GM19099 (cell line): Measurements from ENCODE around the gene SCMH1.

ENCODE experiments used
- POLR2A ChIP-seq: IDR thresholded peaks from 3 replicates; pipeline ENCODE4 v1.6.1; 2011; ENCODE audit warnings: low read depth; ENCODE audit not compliant: insufficient read length; ENCODE audit errors: extremely low read depth

SCMH1 gene

DNA sequence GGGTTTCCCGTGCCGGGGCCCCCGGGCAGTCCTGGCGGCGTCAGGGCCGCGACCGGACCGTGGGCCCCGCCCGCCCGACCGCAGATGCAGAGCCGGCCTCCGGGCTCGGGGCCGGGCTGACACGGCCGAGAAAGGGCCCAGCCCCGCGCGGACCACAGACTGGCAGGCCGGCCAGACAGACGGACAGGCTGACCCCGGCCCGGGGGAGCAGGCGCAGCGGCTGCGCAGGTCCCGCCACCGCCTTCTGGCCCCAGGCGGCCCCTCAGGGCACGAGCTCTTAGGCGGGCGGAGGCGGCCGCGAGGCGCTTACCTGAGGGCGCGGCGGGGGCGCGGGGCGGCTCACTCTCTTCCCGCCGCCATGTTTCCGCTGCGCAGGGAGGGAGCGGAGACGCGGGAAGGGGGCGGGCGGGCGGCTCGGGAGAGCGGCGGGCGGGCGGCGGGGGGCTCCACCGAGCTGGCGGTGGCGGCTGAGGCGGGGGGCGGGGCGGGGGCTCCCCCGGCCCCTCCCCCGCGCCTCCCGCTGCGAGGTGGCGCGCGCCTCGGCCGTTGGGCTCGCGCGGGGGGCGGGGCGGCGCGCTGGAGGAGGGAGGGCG, at the start of gene SCMH1:
SCMH1 (minus strand) TSS at position 558 of the 593 bp plus-strand sequence. CDS start 56,173 bp downstream, outside the sequence.
- no peak for TF ChIP-seq POLR2A

DNA sequence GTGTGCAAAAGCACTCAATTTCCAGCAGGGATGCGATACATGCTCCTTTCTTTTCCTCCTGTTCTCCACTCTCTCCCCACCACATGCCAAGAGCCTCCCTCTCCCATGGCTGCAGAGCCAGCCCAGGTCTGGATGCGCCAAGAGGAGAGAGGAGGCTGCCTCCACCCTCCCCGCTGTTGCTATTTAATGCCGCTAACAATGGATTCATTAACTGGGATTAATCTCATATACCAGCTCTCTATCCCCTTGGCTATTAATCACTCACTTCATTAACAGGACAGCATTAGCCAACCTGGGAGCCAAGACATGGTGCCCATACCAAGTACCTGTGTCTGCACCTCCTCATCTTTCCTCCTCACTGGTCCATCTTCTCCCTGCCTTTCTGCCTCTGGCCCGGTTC, 49.1 kb upstream of the SCMH1 start:
- no peak for TF ChIP-seq POLR2A

DNA sequence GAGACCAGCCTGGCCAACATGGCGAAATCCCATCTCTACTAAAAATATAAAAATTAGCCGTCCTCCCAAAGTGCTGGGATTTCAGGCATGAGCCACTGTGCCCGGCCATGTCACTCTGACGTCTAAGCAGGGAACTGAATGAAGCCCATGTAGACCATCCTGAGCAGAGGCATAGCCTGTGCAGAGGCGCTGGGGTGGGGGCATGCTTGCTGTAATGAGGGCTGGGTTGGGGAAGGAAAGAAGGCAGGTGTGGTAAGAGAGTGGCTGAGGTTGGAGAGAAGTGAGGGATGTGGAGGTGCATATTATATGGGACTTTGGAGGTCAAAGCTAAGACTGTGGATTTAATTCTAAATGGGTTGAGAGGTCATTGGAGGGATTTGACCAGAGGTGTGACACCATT, 47.1 kb upstream of the SCMH1 start:
- TF ChIP-seq POLR2A: no peak

DNA sequence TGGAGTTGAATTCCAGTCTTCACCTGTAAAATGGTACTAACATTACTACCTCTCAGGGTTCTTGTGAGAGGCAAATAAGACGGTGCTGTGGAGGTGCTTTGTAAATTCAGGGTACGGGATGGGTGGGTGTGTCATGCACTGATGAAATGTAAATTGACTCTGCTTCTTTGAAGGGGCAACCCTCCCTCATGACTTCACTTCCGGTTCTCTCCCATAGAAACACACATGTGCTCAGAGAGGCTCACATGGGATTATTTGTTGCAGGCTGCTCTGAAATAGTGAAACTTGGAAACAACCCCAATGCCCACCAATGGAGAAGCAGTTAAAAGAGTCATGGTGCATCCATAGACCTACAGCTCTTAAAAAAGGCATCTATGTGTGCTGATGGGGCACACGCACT, 44.9 kb upstream of the SCMH1 start:
- TF ChIP-seq POLR2A: no peak

DNA sequence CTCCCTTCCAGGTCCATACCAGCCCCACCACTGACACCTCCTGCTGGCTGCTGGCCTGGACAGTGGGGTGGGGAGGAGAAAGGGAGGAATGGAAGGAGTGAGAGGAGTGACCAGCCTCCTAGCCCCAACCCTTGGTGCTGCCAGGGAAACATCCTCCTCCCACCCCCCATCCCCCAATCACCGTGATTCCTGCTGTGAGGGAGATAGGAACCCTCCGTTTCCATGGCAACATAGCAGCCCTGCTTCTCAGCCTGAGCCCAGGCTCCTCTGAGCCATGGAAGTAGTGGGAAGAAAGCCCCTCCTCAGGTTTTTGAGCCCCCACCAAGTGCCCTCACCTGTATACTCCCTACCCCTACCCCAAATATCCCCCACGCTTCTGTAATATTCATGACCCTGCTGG, 44.4 kb upstream of the SCMH1 start:
- TF ChIP-seq POLR2A: no peak

DNA sequence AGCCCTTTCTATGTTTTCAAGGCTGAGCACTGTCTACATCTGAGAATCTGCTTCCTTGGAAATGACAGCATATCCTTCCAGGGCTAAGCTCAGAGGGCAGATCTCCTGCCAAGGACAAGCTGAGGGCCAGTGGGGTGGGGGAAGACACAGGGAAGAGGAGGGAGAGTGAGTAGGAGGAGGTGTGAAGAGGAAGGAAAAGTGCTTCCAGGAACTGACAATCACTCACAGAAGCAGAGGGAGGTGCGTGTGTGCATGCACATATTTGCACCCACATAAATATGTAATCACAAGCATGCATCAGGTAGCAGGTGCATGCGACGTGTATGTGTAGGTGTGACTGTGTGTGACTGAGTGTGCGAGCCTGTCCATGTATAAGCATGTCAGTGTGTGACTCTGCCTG, 43.7 kb upstream of the SCMH1 start:
- TF ChIP-seq POLR2A: no peak

DNA sequence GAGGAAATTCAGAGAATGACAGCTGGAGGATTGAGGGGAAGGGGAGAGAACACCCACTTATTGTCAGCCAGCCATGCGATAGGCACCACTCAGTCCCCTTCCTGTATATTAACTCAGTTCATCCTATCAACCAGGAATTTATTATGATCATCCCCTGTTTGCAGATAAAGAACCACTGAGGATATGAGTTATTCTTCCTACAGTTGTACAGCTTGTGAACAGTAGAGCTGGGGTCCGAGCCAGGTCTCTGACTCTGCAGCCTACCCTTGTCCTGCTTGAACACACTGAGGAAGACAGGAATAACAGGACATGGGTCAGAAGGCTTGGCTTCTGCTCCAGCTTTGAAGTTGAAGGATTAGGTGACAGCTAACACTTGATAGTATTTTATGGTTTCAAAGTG, 42.0 kb upstream of the SCMH1 start:
- no peak for TF ChIP-seq POLR2A

DNA sequence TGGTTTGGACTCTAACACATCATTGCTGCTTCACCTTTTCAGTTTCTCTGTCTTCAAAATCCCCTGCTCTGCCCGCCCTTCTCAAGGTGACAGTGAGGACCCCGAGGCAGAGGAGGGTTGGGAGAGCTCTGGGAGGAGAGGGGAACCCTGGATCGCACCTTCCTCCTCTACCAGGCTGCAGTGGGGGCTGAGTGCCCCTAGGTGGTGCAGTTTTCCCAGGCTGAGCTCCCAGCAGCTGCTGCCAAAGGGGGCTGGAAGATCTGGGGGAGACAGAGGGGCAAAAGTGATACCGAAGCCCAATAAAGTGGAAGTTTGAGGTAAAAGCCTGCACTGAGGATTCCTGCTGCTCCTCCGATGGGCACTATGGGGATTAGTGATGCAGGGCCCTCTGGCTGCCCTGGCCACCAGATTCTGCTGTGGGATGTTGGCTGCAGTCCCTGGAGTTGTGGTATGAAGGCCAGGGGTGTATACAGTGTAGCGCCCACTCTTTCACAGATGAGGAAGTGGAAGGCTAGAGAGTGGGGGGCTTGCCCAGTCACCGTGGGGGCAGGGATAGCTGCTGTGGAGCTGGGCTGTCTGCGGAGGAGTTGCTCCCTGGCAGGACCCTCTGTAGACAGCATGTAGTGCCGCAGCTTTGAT, 40.7 kb upstream of the SCMH1 start:
- no peak for TF ChIP-seq POLR2A

DNA sequence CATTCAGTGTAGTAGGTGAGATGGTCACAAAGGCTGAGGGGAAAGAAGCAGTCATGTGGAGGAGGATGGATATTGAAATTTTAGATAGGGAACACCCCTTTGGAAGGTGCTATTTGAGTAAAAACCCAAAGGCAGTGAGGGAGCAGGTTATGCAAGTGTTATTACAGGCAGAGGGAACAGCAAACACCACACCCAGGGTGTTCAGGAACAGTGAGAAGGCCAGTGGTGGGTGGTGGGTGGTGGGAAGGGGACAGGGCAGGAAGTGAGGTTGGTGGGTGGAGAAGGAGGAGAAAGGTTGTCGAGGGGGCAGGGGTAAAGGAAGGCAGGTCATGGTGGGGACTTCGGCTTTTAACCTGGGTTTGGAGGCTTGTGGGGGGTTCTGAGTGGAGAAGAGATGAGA, 39.2 kb upstream of the SCMH1 start:
- TF ChIP-seq POLR2A: no peak

DNA sequence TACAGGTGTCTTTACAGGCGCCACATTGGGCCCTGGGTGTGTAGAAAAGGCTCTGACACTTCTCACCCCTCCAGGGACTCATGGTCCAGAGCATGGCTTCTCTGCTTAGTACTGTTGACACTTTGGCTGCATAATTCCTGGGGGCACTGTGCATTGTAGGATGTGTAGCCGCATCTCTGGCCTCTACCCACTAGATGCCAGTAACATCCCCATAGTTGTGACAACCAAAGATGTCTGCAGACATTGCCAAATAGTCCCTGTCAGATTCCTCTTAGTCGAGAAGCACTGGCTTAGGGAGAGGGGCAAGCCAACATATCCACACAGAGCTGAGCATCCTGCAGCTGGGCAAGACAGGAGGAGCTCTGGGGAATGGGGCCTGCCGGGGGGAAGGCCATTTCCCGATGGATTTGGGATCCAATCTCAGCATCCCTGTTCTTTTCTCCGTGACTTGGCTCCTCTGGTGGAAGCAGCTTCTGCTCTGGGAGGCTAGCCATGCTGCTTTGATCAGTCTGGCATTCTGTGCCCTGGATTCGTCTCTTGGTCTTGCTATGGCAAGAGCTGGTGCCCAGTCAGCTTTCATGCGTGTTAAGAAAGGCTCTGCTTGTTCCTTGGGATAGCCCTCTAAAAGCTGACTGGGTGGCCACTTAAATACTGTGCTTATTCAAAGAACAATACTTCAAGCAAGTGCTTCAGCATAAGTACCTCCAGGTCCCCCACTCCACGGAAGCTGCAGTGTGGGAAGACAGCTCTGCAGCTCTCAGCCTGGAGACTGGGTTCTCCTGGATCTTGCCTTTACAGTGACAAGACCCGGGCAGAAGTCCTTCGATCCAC, 38.3 kb upstream of the SCMH1 start:
- TF ChIP-seq POLR2A: no peak

DNA sequence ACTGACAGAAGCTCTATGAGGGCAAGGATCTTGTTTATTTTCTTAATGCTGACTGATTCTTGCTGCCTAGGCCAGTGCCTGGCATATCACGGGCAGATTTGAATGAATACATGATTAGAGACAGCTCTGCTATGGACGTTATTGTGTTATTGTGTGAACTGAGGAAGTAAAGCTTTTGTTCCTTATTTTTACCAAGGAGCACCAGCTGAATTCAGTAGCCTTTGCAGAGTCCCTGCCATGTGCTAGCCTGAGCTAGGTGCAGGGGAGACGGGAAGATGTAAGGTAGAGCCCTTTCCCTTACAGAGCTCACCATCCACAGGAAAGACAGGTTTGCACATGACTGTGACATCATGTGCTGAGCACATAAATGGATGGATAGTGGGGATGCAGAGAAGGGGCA, 36.0 kb upstream of the SCMH1 start:
- no peak for TF ChIP-seq POLR2A

DNA sequence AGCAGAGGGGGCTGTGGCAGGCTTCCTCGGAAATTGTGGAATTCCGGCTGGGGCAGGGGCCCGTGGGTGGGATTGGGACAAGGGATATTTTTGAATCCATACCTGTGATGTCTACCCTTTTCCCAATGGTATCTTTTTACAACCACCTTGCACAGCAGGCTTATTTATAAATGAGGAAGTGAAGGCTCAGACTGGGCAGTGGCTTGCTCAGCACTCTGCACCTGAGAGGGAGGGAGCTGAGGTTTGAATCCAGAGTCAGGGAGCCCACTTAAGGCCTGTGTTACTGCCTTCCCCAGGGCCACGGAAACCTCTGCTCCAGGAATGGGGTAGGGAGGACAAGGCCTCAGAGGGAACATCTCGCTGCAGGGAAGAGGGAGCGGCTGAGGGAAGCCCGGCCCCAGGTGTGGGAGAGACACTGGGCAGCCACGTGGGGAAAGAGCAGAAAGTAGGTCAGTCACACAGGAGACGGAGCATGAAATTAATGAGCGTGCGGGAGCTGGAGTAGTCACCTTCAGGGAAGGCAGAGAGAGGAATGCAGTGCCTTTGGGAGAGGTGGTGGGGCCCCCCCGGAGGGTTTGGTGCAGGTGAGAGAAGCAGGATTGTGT, 35.4 kb upstream of the SCMH1 start:
- no peak for TF ChIP-seq POLR2A

DNA sequence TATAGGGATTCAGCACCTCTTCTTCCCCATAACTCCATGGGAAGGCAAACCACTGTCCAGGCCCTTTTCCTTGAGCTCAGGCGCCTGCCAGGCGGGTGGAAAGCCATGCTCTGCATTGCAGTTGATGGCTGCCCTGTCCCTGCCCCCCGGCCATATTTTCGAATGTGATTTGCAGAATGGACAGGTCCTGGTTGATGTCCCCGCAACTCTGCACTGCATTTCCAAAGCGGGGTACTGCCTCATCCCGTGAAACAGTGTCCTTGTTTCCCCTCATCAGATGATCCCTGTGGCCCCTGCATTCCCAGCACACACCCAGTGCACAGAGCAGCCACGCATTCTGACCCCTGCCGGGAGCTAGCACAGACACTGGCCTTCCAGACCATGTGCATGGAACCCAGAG, 33.7 kb upstream of the SCMH1 start:
- no peak for TF ChIP-seq POLR2A

DNA sequence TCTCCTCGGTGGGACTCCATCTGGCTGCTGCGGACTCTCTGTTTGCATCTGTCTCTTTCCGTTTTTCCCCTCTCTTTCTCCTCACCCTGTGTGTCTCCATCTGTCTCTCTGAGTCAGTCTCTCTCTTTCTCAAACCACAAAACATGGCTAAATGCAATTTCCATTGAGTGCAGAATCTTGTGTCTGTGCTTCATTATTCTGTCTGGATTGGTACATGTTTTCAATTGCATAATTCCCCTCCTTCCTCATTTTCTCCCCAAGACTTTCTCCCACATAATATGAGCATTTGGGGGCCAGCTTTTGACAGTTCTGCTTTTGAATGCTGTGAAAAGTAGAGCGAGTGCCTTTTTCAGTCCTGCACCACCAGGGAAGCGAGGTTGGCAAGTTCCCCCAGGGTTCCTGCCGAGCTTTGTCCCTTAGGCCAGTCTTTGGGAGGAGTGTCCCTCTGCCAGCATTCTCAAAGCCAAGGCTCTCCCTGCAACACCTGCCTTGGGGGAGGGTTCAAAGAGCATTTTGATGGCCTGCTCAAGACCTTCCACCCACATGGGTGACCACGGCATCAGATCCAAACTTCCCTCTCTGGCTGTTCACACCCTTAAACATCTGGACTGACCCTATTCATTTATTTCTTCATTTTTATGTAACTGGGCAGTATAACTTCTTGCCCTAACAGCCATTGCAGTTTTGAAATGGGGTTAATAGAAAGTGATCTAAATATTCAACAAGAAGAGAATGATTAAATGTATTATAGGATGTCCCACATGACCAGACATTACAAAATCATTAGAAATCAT, 32.8 kb upstream of the SCMH1 start:
- TF ChIP-seq POLR2A: no peak

DNA sequence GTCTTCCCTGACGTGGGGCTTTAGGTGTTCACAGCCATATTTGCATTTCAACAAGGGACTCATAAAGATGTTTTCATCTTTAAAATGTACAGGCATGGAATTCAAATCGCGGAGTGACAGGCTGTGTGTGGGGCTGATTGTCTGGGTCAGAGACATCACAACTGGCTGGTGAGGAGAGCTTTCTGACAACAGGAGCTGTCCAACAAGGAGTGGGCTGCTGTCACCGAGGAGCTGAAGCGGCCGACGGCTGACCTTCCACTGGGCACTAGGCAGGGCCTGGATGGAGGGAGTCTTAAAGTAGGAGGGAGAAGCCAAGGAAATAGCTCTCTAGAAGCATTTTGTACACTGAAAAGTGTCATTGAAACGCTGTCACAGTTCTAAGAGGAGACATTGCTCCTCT, 30.5 kb upstream of the SCMH1 start:
- no peak for TF ChIP-seq POLR2A
